MCF 10A (cell line): Measurements from ENCODE around the gene NDNF. TPM values are rescaled to one million over a fixed set of nuclear protein-coding genes. Genes with fewer than 3 reads are reported as not detected.

ENCODE experiments used
- BruUV-seq: library from RNA; stranded (reverse); fragments of 400-500 nt; replicated peaks from 2 replicates; lab custom pipeline; 2021; lab: Mats Ljungman, UMichigan
- CTCF ChIA-PET: fragments of 300-600 bp; sonication (Branson Sonifier 250); formaldehyde crosslinking; extraction: SDS; loops from one replicate; lab custom pipeline; 2021; ENCODE audit warnings: antibody characterized with exemption, inconsistent platforms; lab: Yijun Ruan, JAX
- POLR2A ChIA-PET: fragments of 300-600, 350-650 bp; sonication (Branson Sonifier 250); formaldehyde crosslinking; extraction: SDS; loops from one replicate; lab custom pipeline; 2020; ENCODE audit warnings: antibody characterized with exemption, inconsistent platforms; lab: Yijun Ruan, JAX
- DNase-seq: peaks from one replicate; pipeline ENCODE4 v3.0.0-alpha.2; 2018; ENCODE audit not compliant: unreplicated experiment
- H3K27ac Mint-ChIP-seq: one replicate; pipeline ENCODE4 v1.8.0; 2022; ENCODE audit warnings: mild to moderate bottlenecking, low read depth, mixed read lengths; ENCODE audit not compliant: unreplicated experiment
- H3K27me3 Mint-ChIP-seq: one replicate; pipeline ENCODE4 v1.8.0; 2022; ENCODE audit warnings: mixed read lengths; ENCODE audit not compliant: insufficient read depth, unreplicated experiment
- H3K36me3 Mint-ChIP-seq: one replicate; pipeline ENCODE4 v1.8.0; 2022; ENCODE audit warnings: mild to moderate bottlenecking, moderate library complexity, mixed read lengths; ENCODE audit not compliant: insufficient read depth, unreplicated experiment
- H3K4me1 Mint-ChIP-seq: one replicate; pipeline ENCODE4 v1.8.0; 2022; ENCODE audit warnings: mixed read lengths; ENCODE audit not compliant: insufficient read depth, unreplicated experiment
- H3K4me3 Mint-ChIP-seq: one replicate; pipeline ENCODE4 v1.8.0; 2022; ENCODE audit warnings: mild to moderate bottlenecking, moderate library complexity, mixed read lengths; ENCODE audit not compliant: unreplicated experiment
- H3K9me3 Mint-ChIP-seq: one replicate; pipeline ENCODE4 v1.8.0; 2022; ENCODE audit warnings: mixed read lengths; ENCODE audit not compliant: unreplicated experiment
- CTCF ChIP-seq: fragments of 200-600 bp; IDR thresholded peaks from one replicate; pipeline ENCODE4 v1.8.0; 2022; ENCODE audit warnings: antibody characterized with exemption, mild to moderate bottlenecking; ENCODE audit not compliant: unreplicated experiment
- intact Hi-C: fragments of 100-400 bp; cut with micrococcal nuclease; formaldehyde crosslinking; loops from 2 replicates; pipeline ENCODE4 v1.14.1; 2022
- total RNA-seq: library from RNA; stranded (reverse); gene quantifications from 2 replicates; pipeline ENCODE4 v1.2.3, GENCODE V29; 2022

NDNF gene
- total RNA-seq, 1 experiment from 2014 or later: not detected

- H3K27ac Mint-ChIP-seq: peak overlapping the region; percentile 19
- ChIA-PET CTCF (interaction anchor here (0.6 to 1.2 kb wide), 4 partner anchors 12 to 330 kb away, joined by 3 to 4 read pairs (median 4); partner anchors contain the start of gene NDNF), POLR2A (no interaction called here)
- no TSS peak for BruUV-seq
- peaks cover 12% of the 10 kb centered on the region for H3K4me1 Mint-ChIP-seq
- H3K4me3 Mint-ChIP-seq: no peak overlapping the region
- H3K9me3 Mint-ChIP-seq: no peaks in the 10 kb centered on the region
- no peak for TF ChIP-seq CTCF
- no peaks in the 10 kb centered on the region for H3K27me3 Mint-ChIP-seq
- no peaks in the 10 kb centered on the region for H3K36me3 Mint-ChIP-seq
- no peak for DNase-seq
- intact Hi-C loops: loop anchor here (1.0 kb wide), 1 partner anchor 895 kb away; no protein-coding TSS in a partner anchor
Observed at GRCh38 chr4:121050300-121050699, 22.0 kb downstream of the NDNF start.

GRCh38 chr4:121049072-121049599 lies 23.2 kb downstream of the NDNF start:
- Mint-ChIP-seq H3K4me3 (no peak overlapping the region), H3K27ac (no peak overlapping the region), H3K36me3 (no peaks in the 10 kb centered on the region), H3K9me3 (no peaks in the 10 kb centered on the region), H3K4me1 (peaks cover 8% of the 10 kb centered on the region), H3K27me3 (no peaks in the 10 kb centered on the region)
- ChIA-PET POLR2A (no interaction called here), CTCF (interaction anchor here (0.6 to 1.3 kb wide), 5 partner anchors 11 to 973 kb away, joined by 3 to 6 read pairs (median 4); no protein-coding TSS in a partner anchor)
- TF ChIP-seq CTCF: no peak
- no peak for DNase-seq
- BruUV-seq: no TSS peak
- intact Hi-C loops: no loop called here

- Mint-ChIP-seq H3K36me3 (no peaks in the 10 kb centered on the region), H3K4me1 (peaks cover under 1% of the 10 kb centered on the region), H3K9me3 (no peaks in the 10 kb centered on the region), H3K4me3 (no peak overlapping the region), H3K27me3 (no peaks in the 10 kb centered on the region), H3K27ac (no peak overlapping the region)
- POLR2A ChIA-PET: no interaction called here
- CTCF ChIA-PET: interaction anchor here (0.6 to 2.2 kb wide), 6 partner anchors 10 to 972 kb away, joined by 3 to 6 read pairs (median 6); no protein-coding TSS in a partner anchor
- no peak for DNase-seq
- intact Hi-C loops: no loop called here
- no TSS peak for BruUV-seq
- TF ChIP-seq CTCF: no peak
Observed at GRCh38 chr4:121048165-121048564, 24.2 kb downstream of the NDNF start.

GRCh38 chr4:121041307-121042090 lies 30.8 kb downstream of the NDNF start:
- Mint-ChIP-seq H3K27me3 (no peaks in the 10 kb centered on the region), H3K27ac (no peak overlapping the region), H3K4me1 (peaks cover 5% of the 10 kb centered on the region), H3K4me3 (no peak overlapping the region), H3K9me3 (no peaks in the 10 kb centered on the region), H3K36me3 (no peaks in the 10 kb centered on the region)
- ChIA-PET POLR2A (no interaction called here), CTCF (no interaction called here)
- TF ChIP-seq CTCF: no peak
- no TSS peak for BruUV-seq
- intact Hi-C loops: no loop called here
- no peak for DNase-seq
